NOMO-1 (cell line): ENCODE measurements around the gene ANKRD18B.
"Not testable (repeated sequence)": the region's sequence is repeated elsewhere in the genome, so short reads cannot be mapped to it uniquely, and the experiment has no call there.

Experiments
- DNase-seq, 2 experiments: peaks; one replicate each; lab custom pipeline; 2025; ENCODE audit not compliant: unreplicated experiment in 2 of 2; lab: John Stamatoyannopoulos, UW

ANKRD18B gene

DNA sequence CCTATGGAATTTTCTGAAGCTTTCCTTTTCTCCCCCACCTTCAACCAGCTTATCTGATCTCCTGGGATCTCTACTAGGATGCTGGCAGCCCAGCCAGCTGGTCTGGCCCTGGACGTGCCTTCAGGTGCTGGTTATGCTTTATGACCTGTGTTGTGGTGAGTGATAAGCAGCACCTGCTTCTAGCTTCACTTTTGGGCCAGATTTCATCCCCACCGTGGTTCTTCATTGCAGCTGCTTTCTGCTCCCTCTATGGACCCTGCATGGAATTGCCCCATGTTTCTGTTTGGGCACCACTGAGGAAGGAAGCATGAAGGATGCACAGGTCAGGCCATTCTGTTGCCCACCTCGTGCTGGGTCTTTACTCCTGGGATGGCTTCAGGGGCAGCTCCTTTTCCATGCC, 80.2 kb downstream of the ANKRD18B start:
- DNase-seq = not testable (repeated sequence)

DNA sequence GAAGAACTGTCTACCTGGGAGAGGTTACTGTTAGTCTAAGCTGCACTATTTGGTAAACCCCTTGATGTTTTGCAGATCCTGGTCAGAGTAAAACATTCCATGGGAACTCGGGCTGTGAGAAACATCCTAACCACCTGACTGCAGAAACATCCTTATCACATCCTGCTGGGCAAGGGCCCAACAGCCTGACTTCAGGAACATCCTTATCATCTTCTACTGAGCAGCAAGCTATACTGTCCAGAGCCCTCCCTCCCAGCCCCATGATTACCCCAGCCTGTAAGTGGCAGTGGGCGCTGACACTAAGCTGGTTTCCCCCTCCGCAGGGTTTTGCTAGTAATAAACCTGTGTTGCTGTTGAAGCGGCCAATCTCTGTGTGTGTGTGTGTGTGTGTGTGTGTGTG, 80.9 kb downstream of the ANKRD18B start:
- DNase-seq = not testable (repeated sequence)

DNA sequence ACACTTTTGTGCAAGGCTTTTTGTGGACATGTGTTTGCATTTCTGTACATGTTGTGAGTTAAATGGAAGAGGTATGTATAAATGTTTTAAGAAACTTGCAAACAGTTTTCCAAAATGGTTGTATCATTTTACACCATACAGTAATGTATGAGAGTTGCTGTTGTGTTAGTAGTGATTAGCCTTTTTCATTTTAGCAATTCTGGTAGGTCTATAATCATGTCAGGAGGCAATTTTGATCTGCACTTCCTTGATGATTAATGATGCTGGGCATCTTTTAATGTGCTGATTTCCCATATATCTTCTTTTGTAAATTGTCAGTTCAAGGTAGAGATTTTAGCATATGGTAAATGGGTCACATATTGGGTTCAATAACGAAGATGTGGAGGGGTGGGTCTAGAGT, 87.3 kb downstream of the ANKRD18B start:
- no peak for DNase-seq

DNA sequence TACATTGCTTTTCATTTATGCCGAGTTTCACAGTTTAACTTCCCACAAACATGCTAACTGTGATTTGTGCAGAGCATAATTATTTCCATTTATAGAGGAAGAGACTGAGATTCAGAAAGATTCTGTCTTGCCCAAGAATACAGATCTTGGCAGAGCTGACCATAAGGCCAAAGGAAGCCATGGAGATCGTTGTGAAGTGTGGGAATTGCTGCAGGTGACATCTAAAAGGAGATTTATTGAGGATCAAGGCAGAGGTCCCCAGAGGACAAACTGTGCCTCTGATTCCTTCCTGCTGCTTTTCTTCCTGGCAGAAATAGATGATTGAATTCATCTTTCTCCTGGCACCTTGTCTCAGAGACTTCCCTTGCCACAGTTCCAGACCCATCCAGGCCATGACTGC, 88.4 kb downstream of the ANKRD18B start:
- DNase-seq = not testable (repeated sequence)

DNA sequence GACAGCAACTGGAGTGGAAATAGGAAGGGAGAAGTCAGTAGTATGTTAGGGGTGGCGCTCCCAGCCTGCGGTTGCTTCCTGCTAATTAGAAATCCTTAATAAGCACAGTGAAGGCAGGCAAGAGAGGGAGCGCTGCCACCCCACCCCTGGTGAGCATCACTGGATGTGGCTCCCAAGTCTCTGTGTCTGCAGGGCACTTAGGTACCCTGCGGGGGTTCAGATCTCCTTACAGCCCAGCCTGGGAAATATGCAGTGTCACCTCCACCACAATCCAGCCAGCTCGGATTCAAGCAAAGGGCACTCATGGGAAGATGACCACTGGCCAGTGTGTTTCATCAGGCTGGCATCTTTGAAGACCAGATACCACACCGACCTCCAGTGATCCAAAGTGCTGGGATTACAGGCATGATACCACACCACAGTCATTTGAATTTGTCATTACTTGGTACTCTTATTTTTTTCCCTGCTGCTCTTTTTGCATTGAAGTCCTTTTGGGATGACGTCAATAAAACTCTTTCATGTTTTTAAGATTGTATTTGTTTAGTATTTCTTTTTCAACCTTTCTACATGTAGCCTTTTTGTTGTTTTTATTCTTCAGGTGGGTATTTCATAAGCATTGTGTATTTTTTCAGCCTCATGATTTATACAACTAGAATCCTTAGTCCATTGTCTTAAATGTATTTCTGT, 90.1 kb downstream of the ANKRD18B start:
- no peak for DNase-seq

DNA sequence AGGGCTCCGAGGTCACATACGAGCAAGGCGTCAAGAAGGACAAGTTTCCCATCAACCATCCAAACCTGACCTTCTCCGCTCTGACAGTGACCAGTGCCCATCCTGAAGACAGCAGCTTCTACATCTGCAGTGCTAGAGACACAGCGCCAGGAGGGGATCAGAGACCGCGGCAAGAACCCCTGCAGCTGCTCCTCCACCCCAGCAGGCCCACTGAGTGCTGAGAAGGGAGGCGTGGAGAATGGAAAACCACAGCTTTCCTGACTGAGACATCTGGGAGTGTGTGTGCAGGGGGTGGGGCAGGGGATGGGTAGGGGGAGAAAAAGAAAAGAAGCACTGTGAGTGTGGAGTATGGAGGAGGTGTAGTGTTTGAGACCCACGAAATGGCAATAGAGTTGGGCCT, 94.3 kb downstream of the ANKRD18B start:
- not testable (repeated sequence) for DNase-seq

DNA sequence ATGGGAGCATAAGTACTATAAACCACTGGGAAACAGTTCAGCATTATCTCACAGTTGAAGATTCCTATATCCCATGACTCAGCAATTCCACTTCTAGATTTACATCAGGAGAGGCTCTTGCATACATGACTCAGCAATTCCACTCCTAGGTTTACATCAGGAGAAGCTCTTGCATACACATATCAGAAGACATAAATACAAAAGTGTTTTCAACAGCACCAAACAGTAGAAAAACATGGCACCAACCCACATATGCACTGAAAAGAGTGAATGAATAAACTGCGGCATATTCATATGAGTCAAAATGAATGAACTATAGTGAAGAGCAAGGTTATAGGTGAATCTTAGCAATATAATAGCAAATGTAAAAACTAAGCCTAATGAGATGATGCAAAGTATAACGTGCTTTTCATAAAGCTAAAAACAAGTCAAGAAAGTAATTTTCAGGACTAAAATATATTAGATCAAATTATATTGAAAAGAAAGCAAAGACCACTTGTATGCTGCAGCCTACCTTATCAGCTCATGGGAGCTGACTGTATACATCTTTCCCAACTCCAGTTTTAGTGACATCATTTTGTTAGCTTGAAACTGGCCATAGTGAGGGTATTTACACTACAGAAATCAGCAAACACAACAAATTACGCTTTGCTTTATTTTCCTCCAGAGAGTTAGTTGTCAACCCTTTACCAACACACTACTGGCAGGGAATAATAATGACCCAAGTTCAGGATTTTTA, 95.8 kb downstream of the ANKRD18B start:
- peak in 1 of 2 experiments; percentile 61 for DNase-seq

DNA sequence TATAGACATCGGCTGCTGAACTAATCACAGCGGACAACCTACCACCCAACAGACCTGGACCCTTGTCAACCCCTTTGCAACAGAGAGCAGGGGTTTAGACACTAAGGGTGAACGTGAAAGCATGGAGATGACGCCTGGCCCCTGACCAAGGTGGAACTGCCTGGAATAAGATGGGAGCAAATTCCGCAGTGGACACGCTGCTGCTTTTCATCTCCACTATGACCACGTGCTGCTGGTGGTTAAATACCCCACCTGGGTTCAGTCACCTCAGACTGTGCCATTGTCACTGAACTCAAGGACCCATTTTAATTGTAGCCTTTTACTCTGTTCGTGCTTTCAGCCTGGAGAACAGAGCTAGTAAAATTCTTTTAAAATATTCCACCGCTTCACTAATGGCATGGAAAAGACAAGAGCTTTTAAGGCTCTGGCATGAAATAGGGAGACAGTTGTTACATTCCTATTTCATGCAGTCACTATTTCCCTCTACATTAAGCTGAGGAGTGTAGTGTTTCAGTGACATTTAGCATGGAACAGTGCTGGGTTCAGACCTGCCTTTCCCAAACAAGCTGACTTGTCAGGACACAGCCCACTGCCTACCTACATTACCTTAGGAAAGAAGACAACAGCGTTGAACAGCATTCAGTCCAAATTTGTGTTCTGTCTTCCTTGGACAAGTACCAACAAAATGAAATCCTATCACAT, 96.8 kb downstream of the ANKRD18B start:
- no peak for DNase-seq
